Liver (tissue), 3 donors: Measurements from ENCODE around the gene GNPDA2.

Experiments
- CTCF ChIP-seq: fragments of 150-350 bp; IDR thresholded peaks from 2 replicates; pipeline ENCODE4 v1.5.1; 2017; ENCODE audit warnings: improper control_type of control experiment, low read depth, low read length; ENCODE audit not compliant: missing input control
- EGR1 ChIP-seq, 2 donors: IDR thresholded peaks; 2 replicates each; pipeline ENCODE4 v1.6.1; 2016 to 2018; ENCODE audit warnings: antibody characterized with exemption in 2 of 2, low read depth in 2 of 2
- FOXA1 ChIP-seq: IDR thresholded peaks from 2 replicates; pipeline ENCODE4 v1.6.1; 2016; ENCODE audit warnings: antibody characterized with exemption
- GABPA ChIP-seq, 2 donors: IDR thresholded peaks in 1 of 2; conservative IDR thresholded peaks in 1 of 2; 2 replicates each; pipeline ENCODE4 v1.6.1; 2016; ENCODE audit warnings: antibody characterized with exemption in 2 of 2, mild to moderate bottlenecking in 1 of 2, moderate library complexity in 1 of 2
- HNF4A ChIP-seq, 2 donors: conservative IDR thresholded peaks; 2 replicates each; pipeline ENCODE4 v1.6.1; 2016; ENCODE audit warnings: antibody characterized with exemption in 2 of 2, mild to moderate bottlenecking in 2 of 2
- HNF4G ChIP-seq: IDR thresholded peaks from 2 replicates; pipeline ENCODE4 v1.6.1; 2016; ENCODE audit warnings: antibody characterized with exemption
- JUND ChIP-seq, 2 donors: IDR thresholded peaks; 2 replicates each; pipeline ENCODE4 v1.6.1; 2016; ENCODE audit warnings: antibody characterized with exemption in 2 of 2
- MAX ChIP-seq: IDR thresholded peaks from 2 replicates; pipeline ENCODE4 v1.6.1; 2016; ENCODE audit warnings: antibody characterized with exemption
- RAD21 ChIP-seq, 2 donors: IDR thresholded peaks; 2 replicates each; pipeline ENCODE4 v1.6.1; 2016; ENCODE audit warnings: antibody characterized with exemption in 2 of 2, mild to moderate bottlenecking in 2 of 2
- REST ChIP-seq: IDR thresholded peaks from 2 replicates; pipeline ENCODE4 v1.6.1; 2016; ENCODE audit warnings: antibody characterized with exemption, mild to moderate bottlenecking
- SP1 ChIP-seq: IDR thresholded peaks from 2 replicates; pipeline ENCODE4 v1.6.1; 2018; ENCODE audit warnings: antibody characterized with exemption, mild to moderate bottlenecking
- donor health status: healthy.
- donor health status: healthy.

- TF ChIP-seq CTCF (no peak), HNF4A (conservative IDR thresholded peaks at IDR 0.05) (no peak), SP1 (no peak), JUND (IDR thresholded peaks at IDR 0.05) (no peak), MAX (no peak), FOXA1 (no peak), HNF4G (no peak), EGR1 (IDR thresholded peaks at IDR 0.05; ENCODE audit: low read depth in 2 of 2) (no peak), REST (no peak), RAD21 (IDR thresholded peaks at IDR 0.05) (no peak), GABPA (IDR thresholded peaks at IDR 0.05 in 1 of 2, conservative IDR thresholded peaks at IDR 0.05 in 1 of 2) (no peak)
Measured at GRCh38 chr4:44713125-44713524, 13.2 kb downstream of the GNPDA2 start.
